ENCODE data around the gene EXOC4.

Gene EXOC4

GRCh38 chr7:133837224-133837623 is 584.3 kb downstream of the EXOC4 start:
- no peak overlapping the region for H3K4me3 ChIP-seq (replicated peaks in 1 of 2; ENCODE audit: low read depth in 2 of 2, low read length in 2 of 2)
- DNase-seq (ENCODE audit: low read depth in 2 of 2) = no peak
- TF ChIP-seq, protein P1, sequence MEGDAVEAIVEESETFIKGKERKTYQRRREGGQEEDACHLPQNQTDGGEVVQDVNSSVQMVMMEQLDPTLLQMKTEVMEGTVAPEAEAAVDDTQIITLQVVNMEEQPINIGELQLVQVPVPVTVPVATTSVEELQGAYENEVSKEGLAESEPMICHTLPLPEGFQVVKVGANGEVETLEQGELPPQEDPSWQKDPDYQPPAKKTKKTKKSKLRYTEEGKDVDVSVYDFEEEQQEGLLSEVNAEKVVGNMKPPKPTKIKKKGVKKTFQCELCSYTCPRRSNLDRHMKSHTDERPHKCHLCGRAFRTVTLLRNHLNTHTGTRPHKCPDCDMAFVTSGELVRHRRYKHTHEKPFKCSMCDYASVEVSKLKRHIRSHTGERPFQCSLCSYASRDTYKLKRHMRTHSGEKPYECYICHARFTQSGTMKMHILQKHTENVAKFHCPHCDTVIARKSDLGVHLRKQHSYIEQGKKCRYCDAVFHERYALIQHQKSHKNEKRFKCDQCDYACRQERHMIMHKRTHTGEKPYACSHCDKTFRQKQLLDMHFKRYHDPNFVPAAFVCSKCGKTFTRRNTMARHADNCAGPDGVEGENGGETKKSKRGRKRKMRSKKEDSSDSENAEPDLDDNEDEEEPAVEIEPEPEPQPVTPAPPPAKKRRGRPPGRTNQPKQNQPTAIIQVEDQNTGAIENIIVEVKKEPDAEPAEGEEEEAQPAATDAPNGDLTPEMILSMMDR (IDR thresholded peaks at IDR 0.05; ENCODE audit: low read depth, low read length) = no peak

DNA sequence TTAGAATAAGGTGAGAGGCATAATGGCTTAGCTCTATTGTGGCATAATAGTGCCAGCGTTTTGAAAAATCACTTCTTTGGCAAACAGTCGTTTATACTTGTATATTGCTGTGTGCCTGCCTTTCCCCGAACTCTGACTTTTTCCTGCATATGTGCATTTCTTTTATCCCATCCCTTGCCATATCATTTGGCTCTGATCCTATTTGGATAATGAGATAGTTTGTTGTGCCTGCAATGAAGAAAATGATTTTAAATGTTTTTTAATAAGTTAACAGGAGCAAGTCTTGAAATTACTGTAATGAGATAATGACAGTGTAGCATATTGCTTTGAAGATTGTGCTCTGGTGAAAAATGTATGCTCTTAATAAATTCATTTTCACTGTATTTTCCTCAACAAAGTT is 586.2 kb downstream of the EXOC4 start:
- TF ChIP-seq, protein P1 (IDR thresholded peaks at IDR 0.05; ENCODE audit: low read depth, low read length) = no peak
- H3K4me3 ChIP-seq (replicated peaks in 1 of 2; ENCODE audit: low read depth in 2 of 2, low read length in 2 of 2) = no peak overlapping the region
- DNase-seq (ENCODE audit: low read depth in 2 of 2) = no peak

DNA sequence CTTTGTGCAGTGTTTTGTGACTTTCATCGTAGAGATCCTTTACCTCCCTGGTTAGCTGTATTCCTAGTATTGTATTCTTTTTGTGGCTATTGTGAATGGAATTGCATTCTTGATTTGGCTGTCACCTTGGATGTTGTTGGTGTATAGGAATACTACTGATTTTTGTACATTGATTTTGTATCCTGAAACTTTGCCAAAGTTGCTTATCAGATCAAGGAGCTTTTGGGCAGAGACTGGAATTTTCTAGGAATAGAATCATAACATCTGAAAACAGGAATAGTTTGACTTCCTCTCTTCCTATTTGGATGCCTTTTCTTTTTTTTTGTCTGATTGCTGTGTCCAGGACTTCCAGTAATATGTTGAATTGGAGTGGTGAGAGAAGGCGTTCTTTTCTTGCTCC is 590.5 kb downstream of the EXOC4 start:
- TF ChIP-seq, protein P1 (IDR thresholded peaks at IDR 0.05; ENCODE audit: low read depth, low read length) = no peak
- no peak overlapping the region for H3K4me3 ChIP-seq (replicated peaks in 1 of 2; ENCODE audit: low read depth in 2 of 2, low read length in 2 of 2)
- DNase-seq (ENCODE audit: low read depth in 2 of 2) = no peak

- TF ChIP-seq, protein P1 (IDR thresholded peaks at IDR 0.05; ENCODE audit: low read depth, low read length) = no peak
- H3K4me3 ChIP-seq (replicated peaks in 1 of 2; ENCODE audit: low read depth in 2 of 2, low read length in 2 of 2) = no peak overlapping the region
- DNase-seq (ENCODE audit: low read depth in 2 of 2) = peak in 1 of 2 donors; percentile 28
These were observed 592.1 kb downstream of the EXOC4 start for GRCh38 chr7:133845005-133845404.

DNA sequence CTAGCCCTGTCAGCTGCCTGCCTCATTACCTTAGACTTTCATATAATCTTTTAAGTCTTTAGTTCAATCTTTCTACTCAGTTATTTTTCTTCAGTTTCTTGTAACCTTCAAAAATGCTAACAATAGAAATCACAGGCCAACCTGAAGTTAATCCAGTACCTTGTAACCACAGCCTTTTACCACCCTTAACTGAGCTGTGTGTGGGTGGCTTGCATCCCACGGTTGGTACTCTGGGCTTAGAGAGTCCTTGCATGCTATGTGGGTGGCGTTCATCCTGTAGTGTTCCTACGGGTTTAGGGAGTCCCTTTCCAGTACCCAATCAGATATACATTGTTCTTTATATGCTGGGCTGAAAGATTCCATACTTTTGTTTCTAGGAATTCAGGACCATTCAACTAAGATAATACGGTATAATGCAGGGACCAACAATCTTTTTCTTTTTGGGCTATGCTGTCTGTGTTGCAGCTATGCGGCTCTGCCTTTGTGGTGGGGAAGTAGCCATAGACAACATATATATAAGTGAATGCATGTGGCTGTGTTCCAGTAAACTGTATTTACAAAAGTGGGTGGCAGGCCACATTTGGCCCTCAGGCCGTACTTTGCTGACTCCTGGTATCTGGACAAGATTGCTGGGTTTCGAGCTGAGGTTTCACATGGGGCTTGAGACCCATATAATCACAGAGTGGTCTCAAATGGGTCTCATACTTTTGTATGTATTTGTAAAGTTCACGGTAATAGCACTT is 593.5 kb downstream of the EXOC4 start:
- no peak overlapping the region for H3K4me3 ChIP-seq (replicated peaks in 1 of 2; ENCODE audit: low read depth in 2 of 2, low read length in 2 of 2)
- DNase-seq (ENCODE audit: low read depth in 2 of 2) = no peak
- TF ChIP-seq, protein P1 (IDR thresholded peaks at IDR 0.05; ENCODE audit: low read depth, low read length) = no peak

- TF ChIP-seq, protein P1 (IDR thresholded peaks at IDR 0.05; ENCODE audit: low read depth, low read length) = no peak
- H3K4me3 ChIP-seq (replicated peaks in 1 of 2; ENCODE audit: low read depth in 2 of 2, low read length in 2 of 2) = no peak overlapping the region
These were observed 597.8 kb downstream of the EXOC4 start for GRCh38 chr7:133850497-133851280.

More at GRCh38 chr7:133850497-133851280, 597.8 kb downstream of the EXOC4 start:
- peak in 1 of 2 donors; percentile 7 for DNase-seq (ENCODE audit: low read depth in 2 of 2)

All from cardiac fibroblast (primary cell).